HG03442 (cell line): Measurements from ENCODE around the gene TENT5C.

ENCODE experiments used
- ATAC-seq: cut with Tn5 transposase; IDR thresholded peaks from one replicate; pipeline ENCODE4 v1.9.1; 2021; ENCODE audit warnings: mild to moderate bottlenecking, moderate library complexity; ENCODE audit not compliant: unreplicated experiment

The TENT5C gene

DNA sequence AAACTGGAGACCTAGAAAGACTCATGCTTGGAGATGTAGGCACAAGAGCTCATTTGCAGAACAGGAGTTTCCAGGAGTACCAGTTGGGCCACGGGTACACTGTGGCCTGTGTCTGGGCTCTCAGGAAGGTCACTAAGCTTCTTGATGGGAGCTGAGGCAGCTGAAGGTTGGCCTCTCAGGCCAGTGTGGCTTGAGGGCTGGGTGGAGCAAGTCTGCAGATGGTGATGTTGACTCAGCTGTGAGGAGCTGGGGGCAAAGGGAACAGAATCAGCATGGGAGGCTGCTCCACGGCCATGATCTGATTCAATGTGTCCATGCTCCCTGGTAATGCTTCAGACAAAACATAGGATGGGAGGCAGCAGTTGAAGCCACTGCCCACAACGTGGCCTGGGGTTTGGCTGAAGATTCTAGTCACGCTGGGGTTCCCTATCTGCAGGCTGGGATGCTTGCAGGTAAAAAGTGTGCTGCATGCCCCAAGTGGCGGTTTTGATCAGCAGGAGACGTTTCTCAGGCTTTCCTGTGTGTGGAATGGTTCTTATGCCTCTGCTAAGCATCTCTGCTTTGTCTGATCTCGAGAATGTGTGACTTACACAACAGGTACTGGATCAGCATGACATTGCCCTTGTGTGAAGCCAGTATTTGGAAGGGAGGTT, 15.4 kb upstream of the TENT5C start:
- ATAC-seq = no peak

DNA sequence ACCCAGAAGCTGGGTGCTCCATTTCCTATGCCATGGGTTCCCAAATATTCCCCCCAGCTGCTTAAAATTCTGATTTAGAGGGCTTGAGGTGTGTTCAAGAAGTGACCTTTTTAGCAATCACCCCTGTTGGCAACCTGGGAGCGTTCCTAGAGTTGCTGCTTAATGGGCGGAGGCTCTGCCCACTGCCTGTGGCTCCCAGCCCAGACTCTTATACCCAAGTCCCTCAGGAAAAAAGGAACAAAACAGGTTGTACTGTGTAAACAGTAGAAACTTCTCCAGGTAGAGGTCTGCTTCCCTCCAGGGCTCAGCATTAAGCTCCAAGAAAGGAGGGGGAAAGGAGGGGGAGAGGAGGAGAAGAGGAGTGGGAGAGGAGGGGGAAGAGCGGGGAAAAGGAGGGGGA, 14.6 kb upstream of the TENT5C start:
- no peak for ATAC-seq

DNA sequence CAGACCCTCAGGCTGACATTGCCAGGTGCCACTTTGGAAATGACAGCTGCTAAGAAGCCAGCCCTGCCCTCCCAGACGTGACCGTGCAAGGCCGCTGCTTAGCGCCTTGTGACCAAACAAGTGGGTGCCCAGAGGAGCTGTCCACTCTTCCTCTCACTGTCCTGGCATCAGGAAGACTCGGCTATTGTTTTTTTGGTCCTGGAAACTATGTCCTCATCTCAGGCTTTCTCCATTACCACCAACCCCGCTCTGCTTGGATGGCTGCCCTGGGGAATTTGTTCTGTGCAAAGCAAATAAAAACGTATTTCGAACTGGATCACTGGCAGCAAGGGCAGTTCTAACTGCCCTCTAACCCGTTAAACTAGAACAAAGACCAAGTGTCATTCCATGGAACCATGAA, 13.7 kb upstream of the TENT5C start:
- no peak for ATAC-seq

DNA sequence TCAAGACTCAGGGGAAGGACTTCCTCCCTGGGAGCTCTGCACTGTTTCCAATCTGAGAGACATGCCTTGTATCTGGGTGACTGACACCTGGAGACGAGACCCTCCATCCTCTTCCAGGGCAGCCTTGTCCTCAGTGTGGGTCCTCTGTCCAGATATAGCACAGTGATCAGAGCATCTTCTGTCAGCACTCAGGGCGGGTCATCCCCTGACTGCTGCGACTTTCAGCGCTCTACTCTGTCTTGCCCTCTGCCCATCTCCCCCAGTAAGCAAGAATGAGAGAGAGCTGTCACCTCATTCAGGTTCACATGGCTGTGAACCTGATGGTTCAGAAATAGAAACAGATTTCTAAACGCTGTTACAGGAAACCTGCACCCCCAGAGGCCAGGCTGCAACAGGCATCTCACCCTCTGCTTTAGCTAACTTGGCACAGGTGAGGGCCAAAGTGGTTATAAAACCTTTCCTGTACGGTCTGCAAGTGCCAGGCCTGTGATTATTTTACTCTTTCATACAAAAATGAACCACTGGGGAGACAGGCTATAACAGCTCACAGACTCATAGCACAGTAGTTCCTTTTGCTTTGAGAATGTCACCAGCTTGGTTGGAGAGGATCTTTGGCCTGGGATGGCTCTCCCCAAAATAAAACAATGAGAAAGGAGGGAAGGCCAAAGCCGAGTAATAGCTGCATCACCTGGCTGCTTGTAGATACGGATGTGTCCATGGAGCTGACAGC, 11.4 kb upstream of the TENT5C start:
- no peak for ATAC-seq

DNA sequence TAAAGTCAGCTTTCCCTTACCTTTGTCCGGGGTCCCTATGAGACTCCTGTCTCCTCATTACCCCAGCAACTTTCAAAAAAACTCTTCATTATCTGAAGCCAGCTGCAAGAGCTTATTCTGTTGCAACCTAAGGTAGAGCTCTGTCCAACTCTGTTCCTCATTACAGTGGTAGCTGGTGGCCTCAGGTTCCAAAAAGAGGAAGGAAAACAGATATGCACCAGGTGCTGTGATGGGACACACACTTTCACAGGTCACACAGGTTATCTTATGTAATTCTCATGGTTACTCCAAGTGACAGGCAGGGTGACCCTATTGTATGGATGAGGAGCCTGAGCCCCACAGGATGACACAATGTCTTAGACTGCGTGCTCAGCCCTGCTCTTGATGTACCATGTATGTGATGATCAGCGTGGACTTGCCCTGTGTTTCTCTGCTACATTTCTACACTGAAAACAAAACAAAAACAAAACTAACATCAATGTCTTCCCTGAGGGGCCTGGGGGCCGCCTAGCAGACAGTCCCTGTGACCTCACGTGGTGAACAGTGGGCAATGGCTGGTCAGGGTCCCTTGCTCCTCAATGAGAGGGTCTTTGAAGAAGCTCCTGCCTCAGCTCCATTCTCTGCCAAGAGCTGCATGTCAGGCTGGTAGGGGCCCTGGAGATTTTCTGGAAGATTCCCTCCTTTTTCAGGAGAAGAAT, 9.7 kb upstream of the TENT5C start:
- ATAC-seq = no peak

DNA sequence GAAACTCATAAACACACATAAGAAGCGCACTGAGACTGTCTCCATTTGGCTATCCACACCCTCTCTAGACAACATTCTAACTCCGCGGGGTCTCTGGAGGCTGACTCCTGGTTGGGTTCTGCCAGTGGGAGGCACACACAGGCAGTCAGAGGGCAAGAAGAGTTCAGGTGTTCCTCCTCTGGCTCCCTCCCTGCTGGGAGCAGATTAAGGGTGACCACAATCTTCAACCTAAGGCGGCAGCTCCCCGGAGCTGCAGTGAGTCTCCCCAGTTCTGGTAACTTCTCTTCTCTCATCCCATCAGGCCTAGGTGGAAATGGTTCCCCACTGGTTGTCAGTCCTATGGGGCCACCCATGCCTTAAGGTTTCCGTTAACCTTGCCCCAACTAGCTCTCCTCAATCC, 7.4 kb upstream of the TENT5C start:
- ATAC-seq = no peak

DNA sequence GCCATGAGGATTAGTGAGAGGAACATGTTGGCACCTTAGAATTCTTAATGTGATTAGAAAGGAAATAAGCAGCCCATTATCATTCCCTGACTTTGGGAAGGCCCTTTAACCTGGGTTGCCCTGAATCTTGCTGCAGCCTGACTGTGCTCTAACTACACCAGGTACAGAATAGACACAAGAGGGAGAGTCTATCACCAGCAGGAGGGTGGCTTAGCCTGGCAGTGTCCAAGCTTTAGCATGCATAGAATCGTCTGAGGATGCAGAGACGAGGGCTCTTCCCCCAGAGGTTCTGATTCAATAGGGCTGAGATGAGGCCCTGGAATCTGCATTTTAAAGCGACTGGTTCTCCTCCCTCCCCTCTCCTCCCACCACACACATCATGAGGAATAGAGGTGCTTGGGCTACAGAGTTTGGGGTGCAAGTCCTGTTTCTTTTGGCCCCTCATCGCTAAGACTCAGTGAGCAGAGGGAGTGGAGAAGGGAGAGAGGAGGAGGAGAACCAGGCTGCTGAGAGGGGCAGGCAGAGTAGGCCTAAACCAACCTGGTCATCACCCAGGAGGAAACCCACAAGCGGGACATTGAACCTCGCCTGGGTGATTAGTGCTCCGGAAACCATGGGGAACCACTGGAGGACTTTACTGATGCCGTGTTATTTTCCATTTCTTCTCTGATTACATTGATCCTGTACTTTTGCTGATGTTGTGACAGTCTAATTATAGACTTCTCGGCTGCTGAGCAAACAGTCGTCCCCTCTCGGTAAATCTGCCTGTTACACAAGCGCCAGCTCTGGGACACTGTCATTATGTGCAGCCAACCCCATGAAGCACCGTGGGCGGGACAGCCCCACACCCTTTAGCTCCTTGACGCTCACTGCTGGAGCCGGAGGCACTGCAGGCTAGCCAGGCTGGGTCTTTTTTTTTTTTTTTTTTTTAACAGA, 6.3 kb upstream of the TENT5C start:
- no peak for ATAC-seq

DNA sequence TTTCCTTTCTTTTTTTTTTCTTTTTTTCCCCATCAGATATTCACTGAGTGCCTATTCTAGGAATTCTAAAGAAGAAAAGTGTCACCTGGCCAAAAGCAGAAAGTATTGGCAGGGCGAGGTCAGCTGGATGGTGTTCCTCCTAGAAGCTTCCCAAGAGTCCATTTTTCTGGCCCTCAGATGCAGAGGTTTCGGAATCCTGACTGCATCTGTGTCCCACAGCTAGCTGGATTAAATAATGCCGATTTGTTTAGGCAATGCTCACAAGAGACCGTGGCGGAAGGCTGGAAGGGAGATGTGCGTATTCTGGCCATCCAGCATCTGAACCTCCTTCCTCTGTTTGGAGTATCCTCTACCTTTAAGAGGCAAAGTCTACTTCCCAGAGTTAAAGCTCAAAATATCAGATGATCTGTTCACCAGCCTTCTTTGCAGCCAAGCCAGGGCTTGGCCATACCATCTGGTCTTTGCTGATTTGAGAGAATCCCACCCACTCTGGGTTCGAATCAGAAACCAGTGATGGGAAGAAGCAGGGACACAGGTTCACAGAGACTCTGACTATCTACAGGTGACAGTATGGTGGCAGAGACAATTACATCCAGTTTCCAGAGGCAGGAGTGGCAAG, 5.4 kb upstream of the TENT5C start:
- ATAC-seq = no peak

DNA sequence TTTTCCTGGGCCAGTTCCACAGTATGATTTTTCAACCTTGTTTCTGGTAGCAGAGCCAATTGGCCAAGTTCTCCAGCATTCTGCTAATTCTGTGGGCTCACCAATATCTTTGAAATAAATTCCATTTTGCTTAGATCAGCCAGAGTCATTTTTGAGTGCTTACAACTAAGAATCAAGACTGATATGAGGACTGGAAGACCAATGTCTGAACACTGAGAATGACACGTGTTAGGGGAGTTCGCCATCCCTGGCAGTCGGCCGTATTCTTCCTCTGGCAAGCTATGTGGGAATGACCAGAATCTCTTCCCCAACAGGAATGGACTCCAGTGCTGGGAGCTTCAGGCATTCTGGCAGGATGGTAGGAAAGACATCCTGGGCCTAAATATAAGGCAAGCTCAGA, 4.9 kb upstream of the TENT5C start:
- ATAC-seq = no peak

DNA sequence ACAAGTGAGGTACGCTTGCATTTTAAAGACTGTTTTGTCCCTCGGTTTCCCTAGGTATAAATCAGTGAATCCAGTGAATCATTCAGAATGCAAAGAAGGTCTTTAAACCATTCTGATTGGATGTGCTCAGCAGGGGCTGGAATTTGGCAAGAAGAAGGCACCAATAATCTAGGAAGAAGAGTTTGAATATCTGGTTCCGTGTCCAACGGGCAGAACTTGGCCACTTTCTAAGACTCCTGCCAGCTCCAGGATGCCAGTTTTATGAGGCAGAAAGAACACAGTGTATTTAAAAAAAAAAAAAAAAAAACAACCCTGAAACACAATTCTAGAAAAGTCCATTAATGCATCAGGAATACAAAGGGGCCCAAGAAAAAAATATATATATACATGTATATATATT, 3.0 kb upstream of the TENT5C start:
- ATAC-seq = no peak

DNA sequence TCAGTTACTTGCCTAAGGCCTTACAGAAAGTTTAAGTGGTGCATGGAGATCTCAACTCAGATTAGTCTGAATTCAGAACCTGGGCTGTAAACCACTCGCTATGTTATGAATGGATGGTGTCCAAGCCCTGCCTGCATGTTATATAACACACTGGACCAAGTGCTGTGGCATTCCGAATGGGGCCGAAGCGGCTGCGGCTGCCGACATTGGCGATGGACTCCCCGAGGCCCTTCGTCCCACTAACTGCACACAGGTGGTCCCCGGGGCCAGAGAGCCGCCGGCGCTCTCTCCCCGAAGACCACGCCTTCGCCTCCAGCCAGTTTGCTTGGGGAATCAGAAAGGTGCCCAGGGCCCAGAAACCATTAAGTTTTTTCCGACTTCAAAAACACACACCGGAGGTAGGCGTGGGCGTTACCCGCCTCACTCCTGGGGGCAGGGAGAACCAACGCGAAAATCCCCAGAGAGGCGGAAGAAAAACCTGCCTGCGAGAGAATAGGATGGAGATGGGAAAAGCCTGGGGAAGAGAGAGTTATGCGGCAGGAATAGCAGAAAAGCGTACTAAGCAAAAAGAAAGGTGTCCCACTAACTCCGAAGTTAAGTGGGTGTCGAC, 579 bp upstream of the TENT5C start:
- ATAC-seq = peak; percentile 21

DNA sequence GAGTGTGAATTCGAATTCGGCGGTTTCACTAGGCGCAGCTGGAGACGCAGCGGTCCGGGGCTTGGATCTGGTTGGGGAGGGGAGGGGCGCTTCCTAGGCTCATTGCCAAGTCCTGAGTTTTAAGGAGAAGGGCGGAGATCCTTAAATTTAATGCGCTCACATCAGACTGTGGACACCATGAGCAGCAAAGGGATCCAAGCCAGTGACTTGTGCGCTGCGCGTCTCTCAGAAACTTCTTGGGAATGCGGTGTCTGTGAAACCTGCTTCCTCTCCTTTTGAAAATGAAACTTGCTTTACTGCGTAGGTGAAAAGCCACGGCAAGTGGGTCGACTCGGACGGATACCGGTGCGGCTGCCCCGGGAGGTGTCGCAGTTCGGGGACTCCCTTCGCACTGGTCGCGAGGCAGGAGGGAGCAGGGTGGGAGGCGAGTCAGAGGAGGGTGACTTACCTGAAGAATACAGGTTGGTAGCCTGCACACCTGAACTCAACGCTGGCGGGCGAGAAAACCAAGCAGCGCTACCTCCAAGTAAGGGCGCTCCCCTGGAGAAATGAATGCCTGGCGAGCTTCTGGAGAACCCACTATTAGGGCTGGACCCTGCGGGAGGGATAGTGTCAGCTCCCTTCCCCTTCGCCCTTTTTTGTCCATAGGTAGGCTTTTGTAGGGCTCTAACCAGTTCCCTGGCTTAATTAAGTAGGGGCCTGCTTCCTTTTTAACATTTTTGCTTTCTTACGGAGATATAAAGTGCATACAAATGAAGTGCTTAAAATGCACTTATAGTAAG, 992 bp downstream of the TENT5C start:
- no peak for ATAC-seq

DNA sequence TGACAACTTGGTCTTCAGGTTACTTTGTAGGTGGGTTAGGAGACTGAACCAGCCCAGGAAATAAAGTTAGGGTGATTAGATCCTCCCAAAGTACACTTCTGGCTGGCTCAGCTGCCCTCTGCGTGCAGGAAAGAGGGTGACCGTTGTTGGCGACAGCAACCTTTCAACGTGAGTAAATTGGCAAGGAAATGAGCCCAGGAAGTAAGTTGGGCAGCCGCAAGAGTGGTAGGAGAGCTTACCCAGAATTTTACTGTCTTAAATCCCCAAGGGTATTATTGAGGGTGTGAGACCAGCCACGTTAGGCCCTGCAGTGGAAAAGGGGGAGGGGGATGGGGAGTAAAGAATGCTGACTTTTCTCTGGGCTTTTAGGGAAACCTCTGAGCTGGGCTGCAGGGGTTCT, 1.6 kb downstream of the TENT5C start:
- ATAC-seq = no peak

DNA sequence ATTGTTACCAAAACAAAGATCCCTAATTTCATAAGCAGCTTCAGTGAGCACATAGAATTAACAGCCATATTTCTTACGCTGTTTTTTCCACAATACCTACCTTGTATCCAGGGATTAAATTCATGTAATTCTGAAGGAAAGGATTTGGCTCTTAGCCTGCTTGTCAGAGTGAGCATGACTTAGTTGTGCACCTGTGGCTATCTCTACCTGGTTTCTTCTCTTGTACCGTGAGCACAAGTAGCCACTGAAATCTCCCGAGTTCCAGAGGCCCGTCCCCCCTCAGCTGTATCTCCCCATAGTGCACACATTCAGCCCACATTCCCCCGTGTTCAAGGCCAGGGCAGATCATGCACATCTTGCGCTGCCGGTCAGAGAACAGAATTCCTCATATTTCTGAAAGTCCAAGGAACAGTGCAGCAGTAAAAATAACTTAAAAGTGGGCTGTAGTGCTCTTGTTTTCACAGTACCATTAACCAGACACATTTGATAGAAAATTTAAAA, 2.3 kb downstream of the TENT5C start:
- no peak for ATAC-seq

DNA sequence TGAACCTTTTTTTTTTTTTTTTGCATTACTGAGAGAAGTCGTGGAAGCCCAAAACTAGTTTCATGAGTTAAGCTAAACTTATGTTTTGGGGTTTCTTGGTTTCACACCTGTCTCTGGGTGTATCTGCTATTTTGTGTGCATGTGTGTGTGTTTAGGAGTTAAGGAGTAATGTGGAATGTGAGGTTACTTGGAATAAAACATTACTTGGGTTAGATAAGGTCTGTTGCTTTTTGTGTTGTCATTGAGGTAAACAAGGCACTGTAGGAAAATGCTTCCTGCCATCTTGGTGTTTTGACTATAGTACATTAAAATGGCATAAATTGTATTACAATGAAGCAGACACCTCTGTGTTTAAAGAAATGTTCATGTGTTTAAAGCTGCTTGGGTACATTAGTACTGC, 2.9 kb downstream of the TENT5C start:
- ATAC-seq = no peak

DNA sequence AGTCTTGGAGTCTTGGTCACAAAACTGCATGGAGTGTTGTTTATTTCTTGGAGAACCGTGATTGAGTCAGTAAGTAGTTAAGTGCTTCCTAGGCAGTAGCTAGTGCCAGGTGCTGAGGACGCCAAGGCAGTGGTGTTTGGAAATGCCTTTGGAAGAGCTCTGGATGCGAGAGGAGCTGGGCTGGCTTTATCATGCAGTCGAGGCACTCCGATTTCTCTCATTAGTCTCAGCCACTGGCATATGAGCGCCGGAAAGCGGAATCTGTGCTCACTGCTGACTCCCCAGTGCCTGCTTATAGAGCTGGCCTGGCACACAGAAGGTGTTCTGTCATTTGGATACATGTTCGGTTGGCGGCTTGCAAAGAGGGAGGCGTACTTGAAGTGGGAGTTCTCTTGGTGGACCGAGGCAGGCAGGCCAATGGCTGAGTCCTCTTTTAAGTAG, 3.6 kb downstream of the TENT5C start:
- ATAC-seq = no peak

DNA sequence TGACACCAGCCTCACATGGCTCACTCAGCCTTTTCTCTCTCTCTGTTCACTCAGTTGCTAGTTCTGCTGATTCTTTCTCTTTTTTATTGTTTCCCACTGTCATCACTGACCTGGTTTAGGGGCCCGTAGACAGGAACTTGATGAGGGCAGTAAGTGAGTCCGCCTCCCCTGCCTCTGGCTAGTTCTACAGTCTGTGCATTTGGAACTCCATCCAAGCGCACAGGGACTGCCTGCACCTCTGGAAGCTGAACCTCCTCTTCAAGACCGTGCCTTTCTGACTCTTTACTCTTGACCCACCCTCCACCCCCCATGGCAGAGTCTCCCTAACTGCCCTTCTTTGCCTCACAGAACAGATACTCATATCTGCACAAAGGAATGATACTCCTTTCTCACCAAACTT, 4.2 kb downstream of the TENT5C start:
- no peak for ATAC-seq

DNA sequence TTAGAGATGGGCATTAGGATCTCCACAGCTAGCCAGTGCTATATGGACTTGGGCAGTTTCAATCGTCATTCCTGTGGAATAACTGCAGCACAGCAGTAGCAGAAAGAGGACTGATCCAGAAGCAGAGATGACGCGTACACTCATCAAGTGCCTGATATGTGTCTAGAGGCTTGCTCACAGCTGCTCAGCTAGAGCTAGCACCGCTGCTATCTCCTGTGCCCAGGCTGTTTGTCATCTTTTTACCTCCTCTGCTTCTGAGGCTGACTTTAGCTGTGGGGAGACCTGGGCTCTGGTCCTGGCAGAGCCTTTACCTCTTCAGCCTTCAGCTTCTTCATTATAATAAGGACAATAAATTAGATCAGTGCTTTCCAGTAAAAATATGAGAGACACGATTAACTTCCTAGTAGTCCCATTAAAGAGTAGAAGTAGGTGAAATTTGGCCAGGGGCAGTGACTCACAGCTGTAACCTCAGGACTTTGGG, 5.3 kb downstream of the TENT5C start:
- no peak for ATAC-seq

DNA sequence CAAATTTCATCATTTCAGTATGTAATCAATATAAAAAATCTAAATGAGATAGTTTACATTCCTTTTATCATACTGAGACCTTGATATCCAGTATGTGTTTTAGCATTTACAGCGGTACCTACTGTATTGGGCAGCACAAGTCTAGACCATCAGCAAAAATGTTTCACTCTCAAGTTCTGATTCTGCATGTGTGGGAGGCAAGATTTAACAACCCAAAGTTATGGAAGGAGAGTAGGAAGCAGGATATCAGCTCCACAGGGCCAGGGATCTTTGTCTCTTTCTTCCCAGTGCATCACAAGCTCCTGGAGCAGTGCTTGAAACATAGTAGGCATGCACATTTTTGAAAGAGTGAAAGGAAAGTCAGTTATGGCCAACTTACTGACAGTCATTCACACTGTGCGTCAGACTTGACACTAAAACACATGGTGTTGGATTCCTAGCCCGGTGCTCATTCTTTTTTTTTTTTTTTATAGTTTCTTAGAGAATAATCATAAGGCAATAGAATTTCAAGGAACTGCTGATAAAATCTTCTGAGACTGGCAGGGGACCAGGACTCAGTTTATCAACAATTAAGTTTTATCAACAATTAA, 6.1 kb downstream of the TENT5C start:
- ATAC-seq = no peak
